LNCaP clone FGC (cell line): ENCODE data around the gene GIPR.
A peak's percentile ranks its signal among the peaks of the same experiment; 100 is the strongest.
"Not testable (repeated sequence)": the region's sequence is repeated elsewhere in the genome, so short reads cannot be mapped to it uniquely, and the experiment has no call there.

ENCODE experiments used
- DNase-seq: peaks from one replicate; pipeline ENCODE4 v3.0.0-alpha.2; 2011; ENCODE audit warnings: low read depth
- H3K4me3 ChIP-seq: 2 replicates; pipeline ENCODE4 v1.5.1; 2011; ENCODE audit warnings: mild to moderate bottlenecking, low read depth, low read length, control low read depth
- TF ChIP-seq, protein P1 (sequence below): IDR thresholded peaks from 2 replicates; pipeline ENCODE4 v1.5.1; 2012; ENCODE audit warnings: mild to moderate bottlenecking; ENCODE audit not compliant: control insufficient read depth, insufficient read depth; ENCODE audit errors: extremely low read depth

The GIPR gene

DNA sequence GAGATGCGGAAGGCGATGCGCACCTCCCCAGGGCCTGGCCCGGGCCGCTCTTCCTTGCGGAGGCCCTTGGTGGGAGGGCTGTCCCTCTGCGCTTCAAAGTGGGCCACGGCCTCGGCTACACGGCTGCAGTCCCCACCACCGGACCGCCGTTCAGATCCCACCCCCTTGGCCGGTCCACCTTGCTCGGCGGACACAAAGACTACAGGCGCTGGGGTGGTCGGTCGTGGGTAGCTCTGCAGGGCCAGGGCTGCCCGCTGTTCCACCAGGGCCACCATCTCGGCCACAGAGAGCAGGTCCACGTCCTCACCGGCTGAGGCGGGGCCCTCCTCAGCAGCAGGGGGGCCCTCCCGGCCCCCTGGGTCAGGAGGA lies 44.7 kb downstream of the GIPR start:
- DNase-seq, result no peak
- H3K4me3 ChIP-seq, result no peak overlapping the region
- TF ChIP-seq, protein P1, sequence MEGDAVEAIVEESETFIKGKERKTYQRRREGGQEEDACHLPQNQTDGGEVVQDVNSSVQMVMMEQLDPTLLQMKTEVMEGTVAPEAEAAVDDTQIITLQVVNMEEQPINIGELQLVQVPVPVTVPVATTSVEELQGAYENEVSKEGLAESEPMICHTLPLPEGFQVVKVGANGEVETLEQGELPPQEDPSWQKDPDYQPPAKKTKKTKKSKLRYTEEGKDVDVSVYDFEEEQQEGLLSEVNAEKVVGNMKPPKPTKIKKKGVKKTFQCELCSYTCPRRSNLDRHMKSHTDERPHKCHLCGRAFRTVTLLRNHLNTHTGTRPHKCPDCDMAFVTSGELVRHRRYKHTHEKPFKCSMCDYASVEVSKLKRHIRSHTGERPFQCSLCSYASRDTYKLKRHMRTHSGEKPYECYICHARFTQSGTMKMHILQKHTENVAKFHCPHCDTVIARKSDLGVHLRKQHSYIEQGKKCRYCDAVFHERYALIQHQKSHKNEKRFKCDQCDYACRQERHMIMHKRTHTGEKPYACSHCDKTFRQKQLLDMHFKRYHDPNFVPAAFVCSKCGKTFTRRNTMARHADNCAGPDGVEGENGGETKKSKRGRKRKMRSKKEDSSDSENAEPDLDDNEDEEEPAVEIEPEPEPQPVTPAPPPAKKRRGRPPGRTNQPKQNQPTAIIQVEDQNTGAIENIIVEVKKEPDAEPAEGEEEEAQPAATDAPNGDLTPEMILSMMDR, result no peak

DNA sequence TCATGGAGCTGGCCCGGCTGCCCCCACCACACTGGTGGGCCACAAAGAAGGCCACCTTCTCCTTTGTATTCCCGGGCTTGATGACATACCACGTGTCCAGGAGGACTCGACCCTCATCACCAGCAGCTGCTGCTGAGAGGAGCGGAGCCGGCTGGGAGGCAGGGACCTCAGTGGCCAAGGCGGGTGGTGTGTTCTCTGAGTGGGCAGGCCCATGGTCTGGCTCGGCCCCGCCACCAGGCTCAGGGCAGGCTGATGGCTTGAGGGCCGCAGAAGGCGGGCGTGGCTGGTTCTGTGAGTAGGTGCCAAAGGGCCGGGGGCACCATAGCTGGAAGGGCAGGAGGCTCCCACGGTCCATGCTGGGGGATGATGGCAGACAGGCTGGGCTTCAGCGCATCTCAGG lies 45.1 kb downstream of the GIPR start:
- TF ChIP-seq, protein P1, result no peak
- H3K4me3 ChIP-seq, result no peak overlapping the region
- DNase-seq, result no peak

DNA sequence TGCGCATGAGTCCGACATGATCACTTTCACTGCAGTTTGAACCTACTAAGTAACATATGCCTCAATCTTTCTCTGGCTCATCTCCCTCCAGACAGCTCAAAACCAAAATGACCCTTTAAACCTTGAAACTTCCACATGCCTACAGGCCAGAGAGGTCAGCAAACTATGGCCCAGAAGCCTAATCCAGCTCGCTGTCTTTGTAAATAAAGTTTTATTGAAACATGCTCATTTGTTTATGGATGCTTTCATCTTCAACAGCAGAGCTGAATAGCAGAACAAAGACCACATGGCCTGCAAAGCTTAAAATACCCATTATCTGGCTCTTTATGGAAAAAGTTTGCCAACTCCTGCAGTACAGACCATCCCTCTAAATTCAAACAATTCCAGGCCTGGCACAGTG lies 47.1 kb downstream of the GIPR start:
- no peak overlapping the region for H3K4me3 ChIP-seq
- DNase-seq, result no peak
- TF ChIP-seq, protein P1, result no peak

DNA sequence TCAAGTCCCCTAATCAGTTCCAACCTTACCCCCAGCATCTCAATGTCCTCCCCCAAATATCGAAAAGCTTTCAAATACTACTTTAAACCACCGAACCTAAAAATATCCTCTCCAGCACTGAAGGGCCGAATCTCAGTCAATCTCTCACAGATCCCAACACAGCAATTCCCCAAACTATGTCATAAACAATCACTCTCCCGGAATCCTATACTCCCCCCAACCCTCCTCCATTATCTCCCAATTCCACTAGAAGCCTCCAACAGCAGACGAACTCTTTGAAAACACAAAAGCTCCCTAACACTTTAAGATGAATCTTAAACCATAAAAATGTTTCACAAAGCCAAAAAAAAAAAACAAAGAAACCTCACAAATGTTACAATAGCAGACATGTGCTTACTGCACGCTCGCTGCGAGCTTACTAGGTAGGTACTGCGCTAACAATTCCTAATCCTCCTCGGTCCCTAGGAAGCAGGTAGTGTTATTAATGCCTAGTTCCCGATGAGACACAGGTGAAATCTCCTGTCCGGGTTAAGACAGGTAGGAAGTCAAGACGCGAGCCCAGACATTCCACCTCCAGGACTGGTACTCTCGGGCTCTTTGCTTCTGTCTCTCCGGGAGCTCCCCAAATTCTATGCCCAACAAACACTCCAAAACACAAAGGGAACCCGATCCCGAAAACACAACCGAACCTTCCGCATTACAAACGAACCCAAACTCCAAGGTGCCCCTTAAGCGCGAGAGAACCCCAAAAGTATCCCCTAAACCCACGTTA lies 48.5 kb downstream of the GIPR start:
- H3K4me3 ChIP-seq, result peak overlapping the region; percentile 92

DNA sequence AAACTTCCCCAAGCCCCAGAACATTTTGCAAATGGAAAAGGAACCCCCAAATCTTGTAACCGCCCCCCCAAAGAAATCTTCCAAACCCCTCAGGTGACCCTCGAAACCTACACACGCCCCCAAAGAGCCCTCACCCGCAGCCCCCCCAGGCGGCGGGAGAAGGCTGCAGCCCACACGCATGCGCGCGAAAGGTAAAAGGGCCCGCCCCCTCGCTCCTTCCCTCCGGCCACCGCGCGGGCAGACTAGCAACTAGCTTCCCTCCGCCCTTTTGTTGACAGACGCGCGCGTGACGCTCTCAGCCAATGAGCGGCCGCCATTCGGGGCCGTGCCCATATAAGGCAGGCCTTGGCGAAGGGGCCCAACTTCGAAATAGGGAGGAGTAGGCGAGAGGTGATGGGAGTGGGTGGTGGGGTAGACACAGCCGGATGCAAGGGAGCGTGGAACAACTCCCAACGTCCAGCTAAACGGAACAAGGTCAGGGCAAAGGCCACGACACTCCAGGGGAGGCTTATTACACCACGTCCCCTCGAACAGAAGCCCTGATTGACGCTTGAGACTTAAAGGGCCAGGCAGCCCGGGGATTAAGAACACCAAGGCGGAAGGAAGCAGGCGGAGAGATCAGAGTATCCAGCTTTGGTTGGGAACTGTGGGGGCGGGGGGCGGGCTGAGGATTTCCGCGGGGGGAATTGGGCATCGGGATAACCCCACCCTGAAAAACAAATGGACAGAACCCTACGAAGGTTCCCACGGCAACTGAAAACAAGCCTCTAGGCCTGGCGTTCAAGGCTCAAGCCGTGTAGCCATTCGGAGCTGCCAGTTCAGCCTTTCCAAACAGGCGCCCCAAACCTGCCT lies 49.3 kb downstream of the GIPR start:
- peak; percentile 98 for DNase-seq
- TF ChIP-seq, protein P1, result no peak
- peak overlapping the region; percentile 92 for H3K4me3 ChIP-seq

More for the DNA sequence above, 48.5 kb downstream of the GIPR start:
- TF ChIP-seq, protein P1, result no peak
- DNase-seq, result no peak

DNA sequence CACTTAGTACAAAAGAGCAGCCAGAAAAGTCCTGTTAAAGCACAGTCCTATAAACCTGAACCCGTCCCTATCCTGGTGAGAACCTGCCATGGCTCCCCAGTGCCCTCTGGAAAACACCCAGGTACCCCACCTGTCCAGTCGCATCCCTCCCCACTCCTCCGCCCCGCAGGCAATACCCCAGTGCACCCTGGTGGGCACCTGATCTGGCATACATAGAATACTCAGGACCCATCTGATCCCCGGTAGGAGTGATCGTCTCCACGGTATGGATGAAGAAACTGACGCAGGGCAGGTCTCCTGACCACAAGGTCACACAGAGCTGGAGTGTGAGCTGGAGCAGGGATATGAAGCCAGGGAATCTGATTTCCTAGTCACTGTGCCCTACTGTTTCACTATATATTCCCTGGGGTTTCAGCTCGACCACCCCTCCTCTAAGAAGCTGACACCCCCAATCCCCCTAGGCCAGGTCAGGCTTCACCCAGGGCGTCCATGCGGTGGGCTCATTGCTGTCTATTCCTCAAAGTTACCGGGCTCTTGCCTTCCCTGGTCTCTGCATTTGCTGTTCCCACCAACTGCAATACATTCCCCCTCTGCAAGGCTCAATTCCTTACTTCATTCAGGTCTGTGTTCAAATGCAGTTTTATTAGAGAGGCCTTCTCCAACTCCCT lies 50.1 kb downstream of the GIPR start:
- no peak for DNase-seq
- TF ChIP-seq, protein P1, result no peak
- H3K4me3 ChIP-seq, result peak overlapping the region; percentile 54

DNA sequence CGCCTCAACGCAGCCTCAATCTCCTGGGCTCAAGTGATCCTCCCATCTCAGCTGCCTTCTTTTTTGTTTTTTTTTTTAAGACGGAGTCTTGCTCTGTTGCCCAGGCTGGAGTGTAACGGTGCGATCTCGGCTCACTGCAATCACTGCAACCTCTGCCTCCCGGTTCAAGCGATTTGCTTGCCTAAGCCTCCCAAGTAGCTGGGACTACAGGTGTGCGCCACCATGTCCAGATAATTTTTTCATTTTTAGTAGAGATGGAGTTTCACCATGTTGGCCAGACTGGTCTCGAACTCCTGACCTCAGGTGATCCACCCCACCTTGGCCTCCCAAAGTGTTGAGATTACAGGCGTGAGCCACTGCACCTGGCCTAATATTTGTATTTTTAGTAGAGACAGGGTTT lies 52.0 kb downstream of the GIPR start:
- DNase-seq, H3K4me3 ChIP-seq: not testable (repeated sequence)

DNA sequence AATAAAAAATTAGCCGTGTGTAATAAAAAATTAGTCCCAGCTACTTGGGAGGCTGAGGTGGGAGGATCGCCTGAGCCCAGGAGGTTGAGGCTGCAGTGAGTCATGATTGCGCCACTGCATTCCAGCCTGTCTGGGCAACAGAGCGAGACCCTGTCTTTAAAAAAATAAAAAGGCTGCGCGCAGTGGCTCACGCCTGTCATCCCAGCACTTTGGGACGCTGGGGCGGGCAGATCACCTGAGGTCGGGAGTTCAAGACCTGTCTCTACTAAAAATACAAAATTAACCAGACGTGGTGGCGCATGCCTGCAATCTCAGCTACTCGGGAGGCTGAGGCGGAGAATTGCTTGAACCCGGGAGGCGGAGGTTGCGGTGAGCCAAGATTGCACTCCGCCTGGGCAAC lies 60.7 kb downstream of the GIPR start:
- not testable (repeated sequence) for H3K4me3 ChIP-seq, DNase-seq
